ENCODE data around the gene CAMSAP2. TPM values are rescaled to one million over a fixed set of nuclear protein-coding genes. Genes with fewer than 3 reads are reported as not detected.

The CAMSAP2 gene
- total RNA-seq, 6 experiments from 2014 or later, result 30.2 to 35.6 (median 33.3) TPM

- Mint-ChIP-seq H3K27me3 (ENCODE audit: insufficient read depth) (no peaks in the 10 kb centered on the region), H3K27ac (0 out of 2 replicates have a peak overlapping the region, but pooled peaks have one; percentile 2), H3K9me3 (no peaks in the 10 kb centered on the region), H3K36me3 (ENCODE audit: low read depth) (peaks cover 11% of the 10 kb centered on the region), H3K4me3 (no peak overlapping the region), H3K4me1 (ENCODE audit: low read depth) (peaks cover 35% of the 10 kb centered on the region)
- DNase-seq, result peak; percentile 56
- no peak for TF ChIP-seq CTCF (IDR thresholded peaks at IDR 0.05)
These were observed 56.5 kb downstream of the CAMSAP2 start for GRCh38 chr1:200795156-200795555.

DNA sequence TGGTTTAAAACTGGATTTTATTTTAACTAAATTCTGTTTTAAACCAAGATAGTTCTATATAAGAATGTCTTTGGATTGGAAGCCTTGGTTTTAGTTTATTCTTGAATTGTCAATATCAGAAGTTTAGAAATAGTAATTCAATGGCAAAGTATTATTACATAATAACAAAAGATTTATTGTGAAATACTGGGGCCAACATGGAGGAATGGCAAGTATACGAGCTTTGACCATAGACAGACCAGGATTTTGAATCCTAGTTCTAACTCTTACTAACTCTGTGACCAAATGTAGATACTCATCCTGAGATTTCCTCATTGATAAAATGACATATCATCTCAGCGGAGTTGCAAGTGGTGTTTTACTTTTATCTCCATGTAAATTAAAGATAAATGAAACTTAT lies 63.3 kb downstream of the CAMSAP2 start:
- no peak for DNase-seq
- no peaks in the 10 kb centered on the region for H3K27me3 Mint-ChIP-seq (ENCODE audit: insufficient read depth)
- no peak for TF ChIP-seq CTCF (IDR thresholded peaks at IDR 0.05)
- no peaks in the 10 kb centered on the region for H3K36me3 Mint-ChIP-seq (ENCODE audit: low read depth)
- no peaks in the 10 kb centered on the region for H3K9me3 Mint-ChIP-seq
- H3K4me1 Mint-ChIP-seq (ENCODE audit: low read depth), result peaks cover 19% of the 10 kb centered on the region
- no peak overlapping the region for H3K27ac Mint-ChIP-seq
- no peak overlapping the region for H3K4me3 Mint-ChIP-seq

DNA sequence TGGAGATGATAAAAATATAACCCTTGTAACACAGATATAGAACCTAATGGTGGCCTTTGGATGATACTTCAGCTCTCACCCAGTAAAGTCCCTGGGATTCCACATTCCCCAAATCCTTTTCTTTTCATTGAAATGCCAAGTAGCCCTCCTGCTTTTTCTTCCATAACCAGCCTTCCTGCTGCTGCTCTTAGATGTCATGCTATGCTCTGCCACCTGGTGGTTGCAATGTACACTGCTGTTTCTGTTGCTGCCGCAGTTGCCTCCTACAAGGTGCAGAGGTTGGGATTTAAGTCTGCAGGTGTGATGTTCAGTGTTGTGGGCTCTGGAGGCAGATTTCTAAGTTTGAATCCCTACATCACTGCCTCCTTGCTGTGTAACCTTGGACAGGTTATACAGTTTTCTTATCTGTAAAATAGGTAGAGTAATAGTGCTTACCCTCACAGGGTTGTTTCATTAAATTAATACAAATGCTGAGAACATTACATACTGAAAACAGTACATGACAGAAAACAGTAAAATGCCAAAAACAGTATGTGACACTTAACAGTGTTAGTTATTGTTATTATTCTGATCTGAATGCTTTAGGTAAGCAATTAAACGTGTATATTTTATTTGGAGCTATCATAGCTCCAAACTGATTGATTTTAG lies 64.3 kb downstream of the CAMSAP2 start:
- Mint-ChIP-seq H3K36me3 (ENCODE audit: low read depth) (no peaks in the 10 kb centered on the region), H3K9me3 (no peaks in the 10 kb centered on the region), H3K4me1 (ENCODE audit: low read depth) (peaks cover 19% of the 10 kb centered on the region), H3K27me3 (ENCODE audit: insufficient read depth) (no peaks in the 10 kb centered on the region), H3K27ac (no peak overlapping the region), H3K4me3 (no peak overlapping the region)
- DNase-seq, result peak; percentile 69
- TF ChIP-seq CTCF (IDR thresholded peaks at IDR 0.05), result peak; percentile 99

- Mint-ChIP-seq H3K4me1 (ENCODE audit: low read depth) (peaks cover 19% of the 10 kb centered on the region), H3K9me3 (no peaks in the 10 kb centered on the region), H3K4me3 (no peak overlapping the region), H3K27me3 (ENCODE audit: insufficient read depth) (no peaks in the 10 kb centered on the region), H3K27ac (no peak overlapping the region), H3K36me3 (ENCODE audit: low read depth) (peaks cover 15% of the 10 kb centered on the region)
- no peak for TF ChIP-seq CTCF (IDR thresholded peaks at IDR 0.05)
- DNase-seq, result no peak
These were observed 67.0 kb downstream of the CAMSAP2 start for GRCh38 chr1:200805719-200806118.

- Mint-ChIP-seq H3K4me1 (ENCODE audit: low read depth) (no peaks in the 10 kb centered on the region; the same call in 1 of the 2 replicates), H3K4me3 (no peak overlapping the region), H3K9me3 (no peaks in the 10 kb centered on the region), H3K27me3 (ENCODE audit: insufficient read depth) (no peaks in the 10 kb centered on the region), H3K27ac (no peak overlapping the region), H3K36me3 (ENCODE audit: low read depth) (peaks cover 21% of the 10 kb centered on the region)
- TF ChIP-seq CTCF (IDR thresholded peaks at IDR 0.05), result no peak
- DNase-seq, result no peak
These were observed 70.2 kb downstream of the CAMSAP2 start for GRCh38 chr1:200808846-200809245.

Measured in HFFc6 (cell line).